ENCODE data around the gene DRAP1. TPM values are rescaled to one million over a fixed set of nuclear protein-coding genes. Genes with fewer than 3 reads are reported as not detected.

Gene DRAP1
- total and polyA plus RNA-seq, 9 of the 15 experiments (the other 6 are each of a cell fraction or from before 2014, with no cell fraction given), result 9.6 to 200 (median 92.9) TPM

GRCh38 chr11:65927904-65928397 is 8.7 kb downstream of the DRAP1 start (continued):
- TF ChIP-seq ZNF140 (CRISPR knock-in tag; IDR thresholded peaks at IDR 0.05), result no peak
- no peak for TF ChIP-seq STAT6 (CRISPR knock-in tag; IDR thresholded peaks at IDR 0.05)
- no peak for TF ChIP-seq SMAD1 (IDR thresholded peaks at IDR 0.05; ENCODE audit: low read depth, low read length, partially characterized antibody)
- TF ChIP-seq ZC3H11A (IDR thresholded peaks at IDR 0.05; ENCODE audit: low read depth, low read length), result no peak
- TF ChIP-seq CBFA2T3 (IDR thresholded peaks at IDR 0.05), result peak; percentile 46
- TF ChIP-seq SETDB1 (IDR thresholded peaks at IDR 0.05; ENCODE audit: low read length), result no peak
- TF ChIP-seq, protein P1, sequence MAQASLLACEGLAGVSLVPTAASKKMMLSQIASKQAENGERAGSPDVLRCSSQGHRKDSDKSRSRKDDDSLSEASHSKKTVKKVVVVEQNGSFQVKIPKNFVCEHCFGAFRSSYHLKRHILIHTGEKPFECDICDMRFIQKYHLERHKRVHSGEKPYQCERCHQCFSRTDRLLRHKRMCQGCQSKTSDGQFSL (CRISPR knock-in tag; IDR thresholded peaks at IDR 0.05), result no peak
- TF ChIP-seq, protein P1 (tag; IDR thresholded peaks at IDR 0.05), result no peak
- TF ChIP-seq STAG1 (CRISPR knock-in tag; IDR thresholded peaks at IDR 0.05; ENCODE audit: borderline replicate concordance), result no peak
- peak in 1 of 2 experiments; percentile 34; a peak in 1 of 4 replicates for TF ChIP-seq TEAD1 (CRISPR knock-in tag; IDR thresholded peaks at IDR 0.05)
- TF ChIP-seq CCNT2 (IDR thresholded peaks at IDR 0.05; ENCODE audit: borderline replicate concordance, extremely low read depth, insufficient read length, low read depth, low read length), result no peak
- no peak for TF ChIP-seq ZHX1 (conservative IDR thresholded peaks at IDR 0.05; ENCODE audit: low read length)
- TF ChIP-seq POLR2H (tag; IDR thresholded peaks at IDR 0.05; ENCODE audit: low read depth), result no peak
- peak; percentile 69 for TF ChIP-seq ZNF395 (CRISPR knock-in tag; IDR thresholded peaks at IDR 0.05)
- no peak for TF ChIP-seq SP1 (CRISPR knock-in tag; IDR thresholded peaks at IDR 0.05)
- TF ChIP-seq POLR2AphosphoS5 (IDR thresholded peaks at IDR 0.05; ENCODE audit: control insufficient read depth, insufficient read depth, low read depth, low read length), result no peak
- TF ChIP-seq HMGXB4 (CRISPR knock-in tag; IDR thresholded peaks at IDR 0.05), result no peak
- TF ChIP-seq CREM (IDR thresholded peaks at IDR 0.05; ENCODE audit: low read depth), result no peak
- TF ChIP-seq CSDE1 (IDR thresholded peaks at IDR 0.05), result no peak
